ENCODE results near the gene PAQR6.

Gene PAQR6

GRCh38 chr1:156242738-156243137 is 5.1 kb downstream of the PAQR6 start:
- H3K36me3 ChIP-seq (replicated peaks; ENCODE audit: insufficient read depth, low read length), result 0 out of 2 replicates have a peak, but pooled peaks cover 6% of the 10 kb centered on the region
- no peaks in the 10 kb centered on the region for H3K79me2 ChIP-seq (ENCODE audit: low read length)
- H3K4me1 ChIP-seq (ENCODE audit: low read length), result peaks cover 7% of the 10 kb centered on the region; the same call in 1 of the 2 replicates
- H3K4me2 ChIP-seq (ENCODE audit: low read depth, low read length), result no peak overlapping the region
- H3K9me2 ChIP-seq (replicated peaks; ENCODE audit: insufficient read depth, low read length), result no peaks in the 10 kb centered on the region
- no peak overlapping the region for H2AFZ ChIP-seq (ENCODE audit: low read length)
- H3K27ac ChIP-seq (ENCODE audit: low read length), result no peak overlapping the region
- H4K20me1 ChIP-seq (ENCODE audit: insufficient read depth, low read length), result no peaks in the 10 kb centered on the region
- no peak overlapping the region for H3K4me3 ChIP-seq (ENCODE audit: low read length)
- H3F3A ChIP-seq (ENCODE audit: insufficient read depth, low read length), result peaks cover 14% of the 10 kb centered on the region; the same call in 1 of the 2 replicates
- DNase-seq, result no peak
- H3K9ac ChIP-seq (ENCODE audit: low read length), result no peak overlapping the region
- TF ChIP-seq EZH2 (optimal IDR thresholded peaks at IDR 0.05; ENCODE audit: low read depth, low read length) (no peak), EZH2phosphoT487 (IDR thresholded peaks at IDR 0.05; ENCODE audit: low read length) (no peak), CTCF (IDR thresholded peaks at IDR 0.05; ENCODE audit: low read length) (no peak)
- no peaks in the 10 kb centered on the region for H3K9me3 ChIP-seq (replicated peaks; ENCODE audit: insufficient read depth, low read length)
- no peaks in the 10 kb centered on the region for H3K27me3 ChIP-seq (replicated peaks; ENCODE audit: insufficient read depth, low read length)

GRCh38 chr1:156241926-156242325 is 5.9 kb downstream of the PAQR6 start, which contains the start of gene BGLAP:
Gene BGLAP, plus strand, starts transcription at chr1:156242184. Its CDS starts 48 bp downstream, at chr1:156242232.
- Histone ChIP-seq H3K4me3 (ENCODE audit: low read length) (no peak within 1 kb of the TSS), H3F3A (ENCODE audit: insufficient read depth, low read length) (peaks cover 8% of the 10 kb centered on the region; the same call in 1 of the 2 replicates), H3K27me3 (replicated peaks; ENCODE audit: insufficient read depth, low read length) (no peaks in the 10 kb centered on the region), H2AFZ (ENCODE audit: low read length) (no peak within 1 kb of the TSS), H3K27ac (ENCODE audit: low read length) (no peak within 1 kb of the TSS), H3K9me3 (replicated peaks; ENCODE audit: insufficient read depth, low read length) (no peaks in the 10 kb centered on the region), H3K79me2 (ENCODE audit: low read length) (no peaks in the 10 kb centered on the region), H3K9me2 (replicated peaks; ENCODE audit: insufficient read depth, low read length) (no peaks in the 10 kb centered on the region), H3K4me1 (ENCODE audit: low read length) (peaks cover 7% of the 10 kb centered on the region; the same call in 1 of the 2 replicates), H4K20me1 (ENCODE audit: insufficient read depth, low read length) (no peaks in the 10 kb centered on the region), H3K4me2 (ENCODE audit: low read depth, low read length) (no peak within 1 kb of the TSS), H3K36me3 (replicated peaks; ENCODE audit: insufficient read depth, low read length) (0 out of 2 replicates have a peak, but pooled peaks cover 6% of the 10 kb centered on the region), H3K9ac (ENCODE audit: low read length) (no peak within 1 kb of the TSS)
- no peak for DNase-seq
- TF ChIP-seq EZH2 (optimal IDR thresholded peaks at IDR 0.05; ENCODE audit: low read depth, low read length), result no peak
- TF ChIP-seq CTCF (IDR thresholded peaks at IDR 0.05; ENCODE audit: low read length), result no peak
- TF ChIP-seq EZH2phosphoT487 (IDR thresholded peaks at IDR 0.05; ENCODE audit: low read length), result no peak

GRCh38 chr1:156241311-156241811 is 6.5 kb downstream of the PAQR6 start:
- no peak overlapping the region for H3K9ac ChIP-seq (ENCODE audit: low read length)
- no peak for TF ChIP-seq CTCF (IDR thresholded peaks at IDR 0.05; ENCODE audit: low read length)
- no peak for TF ChIP-seq EZH2 (optimal IDR thresholded peaks at IDR 0.05; ENCODE audit: low read depth, low read length)
- TF ChIP-seq EZH2phosphoT487 (IDR thresholded peaks at IDR 0.05; ENCODE audit: low read length), result no peak

More at GRCh38 chr1:156241311-156241811, 6.5 kb downstream of the PAQR6 start:
- Histone ChIP-seq H3K9me2 (replicated peaks; ENCODE audit: insufficient read depth, low read length) (no peaks in the 10 kb centered on the region), H3K27ac (ENCODE audit: low read length) (no peak overlapping the region), H4K20me1 (ENCODE audit: insufficient read depth, low read length) (no peaks in the 10 kb centered on the region), H3K36me3 (replicated peaks; ENCODE audit: insufficient read depth, low read length) (peaks cover 9% of the 10 kb centered on the region; the same call in 1 of the 2 replicates), H3F3A (ENCODE audit: insufficient read depth, low read length) (peaks cover 2% of the 10 kb centered on the region; the same call in 1 of the 2 replicates), H3K4me3 (ENCODE audit: low read length) (no peak overlapping the region), H3K79me2 (ENCODE audit: low read length) (no peaks in the 10 kb centered on the region), H3K4me2 (ENCODE audit: low read depth, low read length) (no peak overlapping the region), H3K27me3 (replicated peaks; ENCODE audit: insufficient read depth, low read length) (no peaks in the 10 kb centered on the region), H3K4me1 (ENCODE audit: low read length) (peaks cover 7% of the 10 kb centered on the region; the same call in 1 of the 2 replicates), H2AFZ (ENCODE audit: low read length) (no peak overlapping the region), H3K9me3 (replicated peaks; ENCODE audit: insufficient read depth, low read length) (no peaks in the 10 kb centered on the region)
- DNase-seq, result no peak
